Spleen (tissue), 11 donors: Measurements from ENCODE around the gene LRIT2. TPM values are rescaled to one million over a fixed set of nuclear protein-coding genes. Genes with fewer than 3 reads are reported as not detected.

Source experiments
- DNase-seq: peaks from one replicate; pipeline ENCODE4 v3.0.0-alpha.2; 2020
- H3K27ac ChIP-seq, 8 donors: fragments of 200-600 bp; sonication (generic) in 7 of 8; 1 replicate in 4 of 8; 2 replicates in 4 of 8; pipeline versions ENCODE4 v1.5.0 to v1.8.0; 2016 to 2021; ENCODE audit warnings: inconsistent platforms in 4 of 8, mild to moderate bottlenecking in 4 of 8, moderate library complexity in 1 of 8
- H3K27me3 ChIP-seq, 7 donors: fragments of 200-600 bp; sonication (generic) in 6 of 7; replicated peaks in 1 of 7; 1 replicate in 4 of 7; 2 replicates in 3 of 7; pipeline versions ENCODE4 v1.5.0 to v1.8.0; 2016 to 2021; ENCODE audit warnings: inconsistent platforms in 3 of 7, mild to moderate bottlenecking in 1 of 7
- H3K36me3 ChIP-seq, 6 donors: fragments of 200-600 bp; sonication (generic) in 5 of 6; 1 replicate in 4 of 6; 2 replicates in 2 of 6; pipeline versions ENCODE4 v1.5.0 to v1.8.0; 2016 to 2021; ENCODE audit warnings: inconsistent platforms in 2 of 6
- H3K4me1 ChIP-seq, 6 donors: fragments of 200-600 bp; sonication (generic) in 5 of 6; 1 replicate in 3 of 6; 2 replicates in 3 of 6; pipeline versions ENCODE4 v1.5.0 to v1.8.0; 2016 to 2021; ENCODE audit warnings: inconsistent platforms in 3 of 6
- H3K4me3 ChIP-seq, 8 donors: fragments of 200-600 bp; sonication (generic) in 7 of 8; 1 replicate in 4 of 8; 2 replicates in 4 of 8; pipeline versions ENCODE4 v1.5.0 to v1.8.0; 2016 to 2021; ENCODE audit warnings: inconsistent platforms in 4 of 8, mild to moderate bottlenecking in 4 of 8, moderate library complexity in 2 of 8
- H3K9me3 ChIP-seq, 8 donors: fragments of 200-600 bp; sonication (generic) in 7 of 8; 1 replicate in 4 of 8; 2 replicates in 4 of 8; pipeline versions ENCODE4 v1.5.0 to v1.8.0; 2016 to 2021; ENCODE audit warnings: inconsistent platforms in 4 of 8
- CTCF ChIP-seq, 11 experiments: fragments of 200-600 bp in 7 of 11; fragments of 450-650 bp in 4 of 11; sonication (generic) in 4 of 11; IDR thresholded peaks in 8 of 11; conservative IDR thresholded peaks in 3 of 11; 1 replicate in 7 of 11; 2 replicates in 4 of 11; pipeline versions ENCODE4 v1.4.0 to v1.8.0; 2016 to 2021; ENCODE audit warnings: antibody characterized with exemption in 11 of 11, inconsistent platforms in 4 of 11, mild to moderate bottlenecking in 1 of 11
- POLR2A ChIP-seq, 3 donors: fragments of 450-650 bp; IDR thresholded peaks; one replicate each; pipeline ENCODE4 v1.5.1; 2017; ENCODE audit warnings: antibody characterized with exemption in 3 of 3, mild to moderate bottlenecking in 1 of 3
- POLR2AphosphoS5 ChIP-seq, 3 donors: sonication (generic); formaldehyde crosslinking; IDR thresholded peaks; one replicate each; pipeline ENCODE4 v1.5.1; 2017; ENCODE audit warnings: antibody characterized with exemption in 3 of 3
- WGBS, 5 donors: extraction: QIAGEN DNeasy Blood & Tissue Kit in 3 of 5; methylation state at CpG; one replicate each; pipeline versions ENCODE4 v1.1.5 to v1.1.7; 2013 to 2018; 5-methylcytosine and 5-hydroxymethylcytosine counted together
- intact Hi-C: fragments of 100-400 bp; cut with DNase I; formaldehyde crosslinking; loops from one replicate; pipeline ENCODE4 v1.15.0; 2023; ENCODE audit warnings: low total_unique reads
- polyA plus RNA-seq, 3 donors: library from polyadenylated mRNA; stranded (reverse); fragments of 200-250 nt; gene quantifications; one replicate each; pipeline ENCODE4 v1.2.1, GENCODE V29; 2013
- total RNA-seq, 7 donors: library from RNA; depleted of rRNA in 3 of 7; stranded (reverse); fragments of >200 nt in 3 of 7; fragmentation: NEBNext Ultra II Directional in 4 of 7; extraction: Animal tissue kit (Norgen Biotek cat#: 25700) in 4 of 7; gene quantifications; one replicate each; pipeline versions ENCODE4 v1.1.0 to v1.2.1, GENCODE V29; 2016 to 2021
- donor health status: healthy with polysubstance abuse.
- donor health status: DM: no; HTN: no; CAD: no; lungs with moderate emphysema.
- donor health status: DM: no; HTN: no; CAD: no.
- donor health status: Bipolar disorder and iron deficiency.
- donor health status: healthy.
- donor health status: DM: no; HTN: no; CAD: no.
- donor health status: DM: yes; HTN: yes; CAD: no.

The LRIT2 gene
- total and polyA plus RNA-seq, 10 donors, result not detected

GRCh38 chr10:84236807-84237198 is 11.5 kb upstream of the LRIT2 start:
- WGBS, 5 donors, result 76 to 84% (median 80%) methylated on average over 6 of the region's 6 CpGs
- no peak for DNase-seq
- Histone ChIP-seq H3K9me3 (no peaks in the 10 kb centered on the region), H3K4me1 (no peaks in the 10 kb centered on the region), H3K36me3 (no peaks in the 10 kb centered on the region), H3K27me3 (peaks cover 0 to 37% (median 5%) of the 10 kb centered on the region in 7 donors), H3K4me3 (no peak overlapping the region), H3K27ac (no peak overlapping the region)
- intact Hi-C loops, result no loop called here
- TF ChIP-seq CTCF (IDR thresholded peaks at IDR 0.05 in 8 of 11, conservative IDR thresholded peaks at IDR 0.05 in 3 of 11) (no peak), POLR2AphosphoS5 (IDR thresholded peaks at IDR 0.05) (no peak), POLR2A (IDR thresholded peaks at IDR 0.05) (no peak)

- no peaks in the 10 kb centered on the region for H3K4me1 ChIP-seq
- TF ChIP-seq CTCF (IDR thresholded peaks at IDR 0.05 in 8 of 11, conservative IDR thresholded peaks at IDR 0.05 in 3 of 11), result no peak
- intact Hi-C loops, result no loop called here
- no peak for DNase-seq
- H3K27me3 ChIP-seq, result peaks cover 0 to 37% (median 5%) of the 10 kb centered on the region in 7 donors
- H3K36me3 ChIP-seq, result no peaks in the 10 kb centered on the region
- H3K9me3 ChIP-seq, result no peaks in the 10 kb centered on the region
- 73 to 87% (median 78%) methylated on average over 4 of the region's 4 CpGs for WGBS, 5 donors
- H3K4me3 ChIP-seq, result no peak overlapping the region
- no peak overlapping the region for H3K27ac ChIP-seq
Measured at GRCh38 chr10:84235096-84235495, 9.8 kb upstream of the LRIT2 start.

DNA sequence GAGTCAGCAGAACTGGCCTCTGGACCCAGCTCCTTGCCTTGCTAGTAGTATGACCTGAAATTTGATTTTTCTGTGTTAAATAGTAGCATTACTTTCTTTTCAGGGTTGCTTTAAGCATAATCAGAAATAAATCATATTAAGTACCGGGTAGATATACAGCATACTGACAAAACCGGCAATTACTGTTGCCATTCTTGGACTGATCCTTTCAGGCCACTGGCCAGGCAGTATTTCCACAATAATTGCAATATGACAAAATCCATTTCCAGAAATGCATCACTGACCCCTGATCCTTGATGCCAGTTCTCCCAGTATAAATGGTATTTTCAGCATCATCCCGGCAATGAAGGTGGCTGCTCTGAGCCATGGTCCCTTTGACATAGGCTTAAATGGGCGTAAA is 9.1 kb upstream of the LRIT2 start:
- DNase-seq, result no peak
- H3K4me1 ChIP-seq, result no peaks in the 10 kb centered on the region
- H3K9me3 ChIP-seq, result no peaks in the 10 kb centered on the region
- no peak overlapping the region for H3K27ac ChIP-seq
- intact Hi-C loops, result no loop called here
- TF ChIP-seq POLR2AphosphoS5 (IDR thresholded peaks at IDR 0.05) (no peak), POLR2A (IDR thresholded peaks at IDR 0.05) (no peak), CTCF (IDR thresholded peaks at IDR 0.05 in 8 of 11, conservative IDR thresholded peaks at IDR 0.05 in 3 of 11) (no peak)
- no peaks in the 10 kb centered on the region for H3K36me3 ChIP-seq
- no peak overlapping the region for H3K4me3 ChIP-seq
- H3K27me3 ChIP-seq, result peaks cover 0 to 37% (median 5%) of the 10 kb centered on the region in 7 donors
- WGBS, 5 donors, result 76 to 94% (median 90%) methylated on average over 4 of the region's 4 CpGs

GRCh38 chr10:84233940-84234339 is 8.6 kb upstream of the LRIT2 start:
- no peak for DNase-seq
- Histone ChIP-seq H3K27ac (no peak overlapping the region), H3K4me1 (no peaks in the 10 kb centered on the region), H3K36me3 (no peaks in the 10 kb centered on the region), H3K27me3 (peaks cover 0 to 37% (median 5%) of the 10 kb centered on the region in 7 donors), H3K9me3 (no peaks in the 10 kb centered on the region), H3K4me3 (no peak overlapping the region)
- WGBS, 5 donors, result 78 to 90% (median 83%) methylated on average over 3 to 4 of the region's 4 CpGs; no CpG with 5 or more reads in 1 of the 5 donors
- intact Hi-C loops, result no loop called here
- TF ChIP-seq POLR2AphosphoS5 (IDR thresholded peaks at IDR 0.05), result no peak
- no peak for TF ChIP-seq CTCF (IDR thresholded peaks at IDR 0.05 in 8 of 11, conservative IDR thresholded peaks at IDR 0.05 in 3 of 11)
- TF ChIP-seq POLR2A (IDR thresholded peaks at IDR 0.05), result no peak
